Panc1 (cell line): ENCODE measurements around the gene TAS1R2.

ENCODE experiments used
- CTCF ChIP-seq: fragments of 450-650 bp; IDR thresholded peaks from 2 replicates; pipeline ENCODE4 v1.5.1; 2017; ENCODE audit warnings: mild to moderate bottlenecking
- POLR2AphosphoS5 ChIP-seq: IDR thresholded peaks from 2 replicates; pipeline ENCODE4 v1.6.1; 2012; ENCODE audit warnings: mild to moderate bottlenecking, low read depth, low read length, moderate library complexity
- REST ChIP-seq, 2 experiments: IDR thresholded peaks; 2 replicates each; pipeline ENCODE4 v1.6.1; 2011 to 2012; ENCODE audit warnings: low read depth in 2 of 2, control low read depth in 1 of 2, low read length in 1 of 2, mild to moderate bottlenecking in 1 of 2, moderate library complexity in 1 of 2; ENCODE audit not compliant: insufficient read depth in 1 of 2
- SIN3A ChIP-seq: IDR thresholded peaks from 2 replicates; pipeline ENCODE4 v1.6.1; 2012; ENCODE audit warnings: low read depth, mild to moderate bottlenecking, low read length, moderate library complexity, borderline replicate concordance; ENCODE audit not compliant: insufficient read depth
- TCF7L2 ChIP-seq: IDR thresholded peaks from 2 replicates; pipeline ENCODE4 v1.6.1; 2011; ENCODE audit warnings: mild to moderate bottlenecking, low read depth, low read length, inconsistent platforms

- TF ChIP-seq CTCF = peak; percentile 93
- TF ChIP-seq POLR2AphosphoS5 = no peak
- TF ChIP-seq REST (IDR thresholded peaks at IDR 0.05; ENCODE audit: insufficient read depth in 1 of 2, low read depth in 2 of 2, low read length in 1 of 2) = no peak
- no peak for TF ChIP-seq SIN3A
- TF ChIP-seq TCF7L2 = no peak
Observed at GRCh38 chr1:18875107-18875795, 15.8 kb upstream of the TAS1R2 start.
